HCT116 (cell line): Measurements from ENCODE around the gene NARS2. TPM values are rescaled to one million over a fixed set of nuclear protein-coding genes. Genes with fewer than 3 reads are reported as not detected.

Source experiments
- ATAC-seq: fragments of 200-7000 bp; cut with Tn5 transposase; 2 replicates; pipeline ENCODE4 v1.9.1; 2020; ENCODE audit warnings: mild to moderate bottlenecking, moderate library complexity
- BruUV-seq: library from RNA; stranded (reverse); fragments of 400-500 nt; replicated peaks from 2 replicates; lab custom pipeline; 2021; lab: Mats Ljungman, UMichigan
- CTCF ChIA-PET: fragments of 300-600 bp; sonication (Branson Sonifier 250); formaldehyde crosslinking; loops from one replicate; lab custom pipeline; 2021; ENCODE audit warnings: antibody characterized with exemption; lab: Charles Lee
- POLR2A ChIA-PET: fragments of 300-600, 350-600 bp; sonication (Branson Sonifier 250); formaldehyde crosslinking; loops from one replicate; lab custom pipeline; 2021; ENCODE audit warnings: antibody characterized with exemption; lab: Charles Lee
- RAD21 ChIA-PET, 2 experiments: fragments of 300-600 bp; sonication (Branson Sonifier 250); formaldehyde crosslinking; loops; one replicate each; lab custom pipeline; 2023; ENCODE audit warnings: low total read pairs in 2 of 2; ENCODE audit not compliant: uncharacterized antibody in 2 of 2, unreplicated experiment in 2 of 2, low non-redundant PET in 1 of 2; lab: Charles Lee
- DNase-seq: peaks from one replicate; pipeline ENCODE4 v3.0.0-alpha.2; 2010; ENCODE audit warnings: low read depth, low spot score
- H2AFZ ChIP-seq: fragments of 200-600 bp; shearing (Covaris generic), sonication (generic); 2 replicates; pipeline ENCODE4 v1.6.1; 2017; ENCODE audit warnings: low read depth, mixed run types, mixed read lengths, antibody characterized with exemption, low read length; ENCODE audit not compliant: poor library complexity, severe bottlenecking
- H3K27ac ChIP-seq: 2 replicates; pipeline ENCODE4 v1.5.1; 2012; ENCODE audit warnings: low read depth, low read length
- H3K27me3 ChIP-seq: fragments of 200-600 bp; sonication (generic); 2 replicates; pipeline ENCODE4 v1.6.1; 2016; ENCODE audit warnings: mixed run types, low read length, mixed read lengths; ENCODE audit not compliant: insufficient read depth
- H3K36me3 ChIP-seq, 2 experiments: fragments of 200-500 bp in 1 of 2; fragments of 200-600 bp in 1 of 2; sonication (Bioruptor generic) in 1 of 2; sonication (generic) in 1 of 2; 2 replicates each; pipeline versions ENCODE4 v1.5.1 to v1.6.1; 2014 to 2016; ENCODE audit warnings: low read length in 2 of 2, inconsistent platforms in 1 of 2, mixed read lengths in 1 of 2, mixed run types in 1 of 2; ENCODE audit not compliant: insufficient read depth in 2 of 2, control insufficient read depth in 1 of 2
- H3K4me1 ChIP-seq, 2 experiments: fragments of 200-600 bp in 1 of 2; sonication (generic) in 1 of 2; 2 replicates each; pipeline versions ENCODE4 v1.5.1 to v1.6.1; 2012 to 2017; ENCODE audit warnings: low read length in 2 of 2, inconsistent platforms in 1 of 2, mild to moderate bottlenecking in 1 of 2, mixed read lengths in 1 of 2, mixed run types in 1 of 2, moderate library complexity in 1 of 2; ENCODE audit not compliant: insufficient read depth in 2 of 2, control insufficient read depth in 1 of 2
- H3K4me2 ChIP-seq: fragments of 200-600 bp; sonication (generic); 2 replicates; pipeline ENCODE4 v1.6.1; 2017; ENCODE audit warnings: mixed run types, low read length, mixed read lengths
- H3K4me3 ChIP-seq, 2 experiments: fragments of 200-600 bp in 1 of 2; sonication (generic) in 1 of 2; replicated peaks in 1 of 2; 2 replicates each; pipeline ENCODE4 v1.5.1; 2011 to 2016; ENCODE audit warnings: low read length in 2 of 2, control low read depth in 1 of 2, low read depth in 1 of 2, mild to moderate bottlenecking in 1 of 2, mixed read lengths in 1 of 2, mixed run types in 1 of 2
- H3K79me2 ChIP-seq: fragments of 200-600 bp; sonication (generic); 2 replicates; pipeline ENCODE4 v1.6.1; 2017; ENCODE audit warnings: mild to moderate bottlenecking, mixed run types, low read length, moderate library complexity, mixed read lengths; ENCODE audit not compliant: insufficient read depth
- H3K9ac ChIP-seq: fragments of 200-600 bp; sonication (generic); 2 replicates; pipeline ENCODE4 v1.6.1; 2016; ENCODE audit warnings: low read length, mixed read lengths
- H3K9me2 ChIP-seq: fragments of 200-600 bp; sonication (generic), shearing (Covaris generic); 2 replicates; pipeline ENCODE4 v1.6.1; 2017; ENCODE audit warnings: mixed run types, mild to moderate bottlenecking, moderate library complexity; ENCODE audit not compliant: insufficient read depth
- H3K9me3 ChIP-seq, 2 experiments: fragments of 200-500 bp in 1 of 2; fragments of 200-600 bp in 1 of 2; sonication (Bioruptor generic) in 1 of 2; sonication (generic) in 1 of 2; 2 replicates each; pipeline ENCODE4 v1.6.1; 2014 to 2017; ENCODE audit warnings: low read length in 2 of 2, mixed read lengths in 2 of 2, inconsistent platforms in 1 of 2, low read depth in 1 of 2, mild to moderate bottlenecking in 1 of 2, mixed run types in 1 of 2, moderate library complexity in 1 of 2; ENCODE audit not compliant: control insufficient read depth in 1 of 2, insufficient read depth in 1 of 2
- H4K20me1 ChIP-seq: fragments of 200-600 bp; sonication (generic), shearing (Covaris generic); 2 replicates; pipeline ENCODE4 v1.6.1; 2017; ENCODE audit warnings: mixed run types, mild to moderate bottlenecking, moderate library complexity; ENCODE audit not compliant: insufficient read depth
- CBX3 ChIP-seq: IDR thresholded peaks from 2 replicates; pipeline ENCODE4 v1.6.1; 2012; ENCODE audit warnings: low read depth
- CTCF ChIP-seq, 3 experiments: fragments of 200-600 bp in 1 of 3; sonication (generic) in 1 of 3; IDR thresholded peaks in 2 of 3; conservative IDR thresholded peaks in 1 of 3; 2 replicates each; pipeline ENCODE4 v1.5.1; 2012 to 2017; ENCODE audit warnings: low read depth in 2 of 3, low read length in 2 of 3, antibody characterized with exemption in 1 of 3, borderline replicate concordance in 1 of 3, control low read depth in 1 of 3, mild to moderate bottlenecking in 1 of 3, mixed read lengths in 1 of 3, mixed run types in 1 of 3, moderate library complexity in 1 of 3; ENCODE audit not compliant: insufficient read depth in 1 of 3
- EGR1 ChIP-seq: IDR thresholded peaks from 2 replicates; pipeline ENCODE4 v1.6.1; 2012; ENCODE audit warnings: low read depth
- EZH2 ChIP-seq: fragments of 200-600 bp; sonication (generic); IDR thresholded peaks from 2 replicates; pipeline ENCODE4 v1.6.1; 2017; ENCODE audit warnings: antibody characterized with exemption, mixed run types
- EZH2phosphoT487 ChIP-seq: fragments of 200-600 bp; IDR thresholded peaks from 2 replicates; pipeline ENCODE4 v1.6.1; 2018; ENCODE audit warnings: antibody characterized with exemption, borderline replicate concordance
- FOSL1 ChIP-seq: IDR thresholded peaks from 2 replicates; pipeline ENCODE4 v1.6.1; 2012; ENCODE audit warnings: low read depth
- REST ChIP-seq: IDR thresholded peaks from 2 replicates; pipeline ENCODE4 v1.6.1; 2012; ENCODE audit warnings: low read depth
- SP1 ChIP-seq: IDR thresholded peaks from 2 replicates; pipeline ENCODE4 v1.6.1; 2012; ENCODE audit warnings: low read depth
- SRF ChIP-seq: IDR thresholded peaks from 2 replicates; pipeline ENCODE4 v1.6.1; 2012; ENCODE audit warnings: low read depth
- TCF7L2 ChIP-seq: IDR thresholded peaks from 2 replicates; pipeline ENCODE4 v1.7.0; 2011; ENCODE audit warnings: borderline replicate concordance, inconsistent platforms; ENCODE audit not compliant: insufficient read depth, insufficient read length; ENCODE audit errors: extremely low read depth
- YY1 ChIP-seq: IDR thresholded peaks from 2 replicates; pipeline ENCODE4 v1.6.1; 2011; ENCODE audit warnings: low read length, low read depth, moderate library complexity, mild to moderate bottlenecking; ENCODE audit not compliant: insufficient replicate concordance; ENCODE audit errors: extremely low read depth
- ZBTB33 ChIP-seq: IDR thresholded peaks from 2 replicates; pipeline ENCODE4 v1.6.1; 2011; ENCODE audit warnings: mild to moderate bottlenecking, low read length, moderate library complexity; ENCODE audit not compliant: insufficient replicate concordance; ENCODE audit errors: extremely low read depth
- ZNF274 ChIP-seq: fragments of 200-500 bp; sonication (Bioruptor generic); IDR thresholded peaks from 2 replicates; pipeline ENCODE4 v1.6.1; 2014; ENCODE audit warnings: mild to moderate bottlenecking, low read depth, low read length, inconsistent platforms
- intact Hi-C: fragments of 100-400 bp; cut with micrococcal nuclease; formaldehyde crosslinking; loops from 2 replicates; pipeline ENCODE4 v1.10.0; 2022
- total RNA-seq: library from RNA; stranded (reverse); gene quantifications from one replicate; pipeline ENCODE4 v1.2.1, GENCODE V29; 2021; ENCODE audit not compliant: unreplicated experiment
- TF ChIP-seq, protein P1 (sequence below): IDR thresholded peaks from 2 replicates; pipeline ENCODE4 v1.6.1; 2012

NARS2 gene
- total RNA-seq, 1 experiment from 2014 or later: 26.0 TPM

- TF ChIP-seq CTCF (IDR thresholded peaks at IDR 0.05 in 2 of 3, conservative IDR thresholded peaks at IDR 0.05 in 1 of 3; ENCODE audit: borderline replicate concordance in 1 of 3, insufficient read depth in 1 of 3, low read depth in 2 of 3, low read length in 2 of 3): no peak
These were observed 171.8 kb downstream of the NARS2 start (continued) for GRCh38 chr11:78402847-78403246.

DNA sequence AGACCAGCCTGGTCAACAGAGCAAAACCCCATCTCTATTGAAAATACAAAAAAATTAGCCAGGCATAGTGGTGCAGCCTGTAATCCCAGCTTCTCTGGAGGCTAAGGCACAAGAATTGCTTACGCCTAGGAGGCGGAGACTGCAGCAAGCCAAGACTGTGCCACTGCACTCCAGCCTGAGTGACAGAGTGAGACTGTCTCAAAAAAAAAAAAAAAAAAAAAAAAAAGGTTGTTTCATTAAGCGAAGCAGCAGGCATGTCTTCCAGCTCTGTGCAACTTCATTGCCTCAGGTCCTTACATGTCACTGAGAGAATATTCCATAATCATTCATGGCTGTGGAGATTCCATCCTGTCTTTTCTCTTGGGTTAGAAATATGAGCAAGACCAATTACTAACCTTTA is 174.0 kb downstream of the NARS2 start:
- no peak overlapping the region for H3K4me3 ChIP-seq
- H3K27me3 ChIP-seq: no peaks in the 10 kb centered on the region
- no peaks in the 10 kb centered on the region for H3K9me3 ChIP-seq
- no peaks in the 10 kb centered on the region for H3K9me2 ChIP-seq
- no peaks in the 10 kb centered on the region for H4K20me1 ChIP-seq
- no peak overlapping the region for H3K4me2 ChIP-seq
- ATAC-seq (no peak), DNase-seq (no peak)
- intact Hi-C loops: no loop called here
- no TSS peak for BruUV-seq
- no peaks in the 10 kb centered on the region for H3K4me1 ChIP-seq
- POLR2A ChIA-PET: no interaction called here
- RAD21 ChIA-PET: no interaction called here
- CTCF ChIA-PET: interaction anchor here (1.5 kb wide), 1 partner anchor 15 kb away, joined by 3 read pairs; no protein-coding TSS in a partner anchor
- H3K27ac ChIP-seq: no peak overlapping the region
- no peak overlapping the region for H3K9ac ChIP-seq
- no peak overlapping the region for H2AFZ ChIP-seq
- H3K79me2 ChIP-seq: no peaks in the 10 kb centered on the region
- H3K36me3 ChIP-seq: no peaks in the 10 kb centered on the region
- no peak for TF ChIP-seq CBX3
- TF ChIP-seq EZH2phosphoT487: no peak
- TF ChIP-seq ZNF274: no peak
- no peak for TF ChIP-seq EZH2
- no peak for TF ChIP-seq CTCF (IDR thresholded peaks at IDR 0.05 in 2 of 3, conservative IDR thresholded peaks at IDR 0.05 in 1 of 3; ENCODE audit: borderline replicate concordance in 1 of 3, insufficient read depth in 1 of 3, low read depth in 2 of 3, low read length in 2 of 3)
- no peak for TF ChIP-seq SRF
- no peak for TF ChIP-seq YY1
- TF ChIP-seq, protein P1, sequence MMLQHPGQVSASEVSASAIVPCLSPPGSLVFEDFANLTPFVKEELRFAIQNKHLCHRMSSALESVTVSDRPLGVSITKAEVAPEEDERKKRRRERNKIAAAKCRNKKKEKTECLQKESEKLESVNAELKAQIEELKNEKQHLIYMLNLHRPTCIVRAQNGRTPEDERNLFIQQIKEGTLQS: no peak
- TF ChIP-seq SP1: no peak
- TF ChIP-seq ZBTB33: no peak
- no peak for TF ChIP-seq TCF7L2
- no peak for TF ChIP-seq EGR1
- no peak for TF ChIP-seq REST
- no peak for TF ChIP-seq FOSL1
